ENCODE data around the gene CGGBP1. TPM values are rescaled to one million over a fixed set of nuclear protein-coding genes. Genes with fewer than 3 reads are reported as not detected.

The CGGBP1 gene
- total and polyA plus RNA-seq, 2 donors (not counting 3 experiments of a cell fraction or from before 2014, with no cell fraction given): 33.1 to 69.7 TPM

- Histone ChIP-seq H3K4me3 (replicated peaks in 1 of 3; ENCODE audit: insufficient read depth in 1 of 3, low read depth in 1 of 3, low read length in 3 of 3) (no peak overlapping the region), H3K36me3 (ENCODE audit: control insufficient read depth in 2 of 2, extremely low read depth in 1 of 2, insufficient read depth in 2 of 2, low read length in 2 of 2) (no peaks in the 10 kb centered on the region), H3K79me2 (ENCODE audit: control insufficient read depth, insufficient read depth, low read length) (no peaks in the 10 kb centered on the region), H3K27me3 (ENCODE audit: control insufficient read depth in 2 of 2, insufficient read depth in 2 of 2, low read length in 2 of 2) (no peaks in the 10 kb centered on the region), H4K20me1 (replicated peaks; ENCODE audit: control insufficient read depth, extremely low read depth, insufficient read depth, low read length) (no peaks in the 10 kb centered on the region), H3K4me2 (ENCODE audit: insufficient read depth, low read length) (no peak overlapping the region), H3K9me3 (replicated peaks; ENCODE audit: control insufficient read depth, insufficient read depth, low read length) (no peaks in the 10 kb centered on the region), H3K9me1 (replicated peaks; ENCODE audit: control insufficient read depth, extremely low read depth, insufficient read depth, low read length) (no peaks in the 10 kb centered on the region), H3K4me1 (ENCODE audit: control insufficient read depth, extremely low read depth, insufficient read depth, low read length) (peaks cover 17% of the 10 kb centered on the region), H2AFZ (ENCODE audit: low read depth, low read length) (no peak overlapping the region), H3K9ac (replicated peaks; ENCODE audit: extremely low read depth, insufficient read depth, low read length) (no peak overlapping the region), H3K27ac (ENCODE audit: insufficient read depth, low read depth, low read length) (no peak overlapping the region)
- ChIA-PET POLR2A (no interaction called here), CTCF (interaction anchor here (1.2 to 2.6 kb wide), 3 partner anchors 26 to 84 kb away, joined by 3 to 8 read pairs (median 3); no protein-coding TSS in a partner anchor)
- intact Hi-C loops (cut with micrococcal nuclease) (no loop called here), dilution Hi-C loops (cut with MboI; ENCODE audit: extremely low pct_ligation_motif_present, low sequenced_read_pairs) (no loop called here)
- FAIRE-seq: no peak
- TF ChIP-seq CTCF (IDR thresholded peaks at IDR 0.05; ENCODE audit: extremely low read depth in 1 of 2, insufficient read depth in 1 of 2, low read depth in 1 of 2, low read length in 2 of 2) (no peak), EZH2 (IDR thresholded peaks at IDR 0.05; ENCODE audit: borderline replicate concordance, low read depth, low read length, severe bottlenecking) (no peak)
- no TSS peak for BruUV-seq (replicated peaks)
- no peak for DNase-seq (ENCODE audit: low read depth, low spot score)
These were observed 29.9 kb downstream of the CGGBP1 start for GRCh38 chr3:88028876-88029275.

GRCh38 chr3:88025001-88025552 is 33.7 kb downstream of the CGGBP1 start:
- Histone ChIP-seq H3K27ac (ENCODE audit: insufficient read depth, low read depth, low read length) (no peak overlapping the region), H3K79me2 (ENCODE audit: control insufficient read depth, insufficient read depth, low read length) (no peaks in the 10 kb centered on the region), H3K4me1 (ENCODE audit: control insufficient read depth, extremely low read depth, insufficient read depth, low read length) (no peaks in the 10 kb centered on the region), H2AFZ (ENCODE audit: low read depth, low read length) (no peak overlapping the region), H3K36me3 (ENCODE audit: control insufficient read depth in 2 of 2, extremely low read depth in 1 of 2, insufficient read depth in 2 of 2, low read length in 2 of 2) (no peaks in the 10 kb centered on the region), H3K9me1 (replicated peaks; ENCODE audit: control insufficient read depth, extremely low read depth, insufficient read depth, low read length) (no peaks in the 10 kb centered on the region), H3K4me3 (replicated peaks in 1 of 3; ENCODE audit: insufficient read depth in 1 of 3, low read depth in 1 of 3, low read length in 3 of 3) (no peak overlapping the region), H3K9ac (replicated peaks; ENCODE audit: extremely low read depth, insufficient read depth, low read length) (no peak overlapping the region), H3K9me3 (replicated peaks; ENCODE audit: control insufficient read depth, insufficient read depth, low read length) (no peaks in the 10 kb centered on the region), H3K27me3 (ENCODE audit: control insufficient read depth in 2 of 2, insufficient read depth in 2 of 2, low read length in 2 of 2) (peaks cover 0 to 3% of the 10 kb centered on the region in 2 experiments), H3K4me2 (ENCODE audit: insufficient read depth, low read length) (no peak overlapping the region), H4K20me1 (replicated peaks; ENCODE audit: control insufficient read depth, extremely low read depth, insufficient read depth, low read length) (no peaks in the 10 kb centered on the region)
- ChIA-PET POLR2A (no interaction called here), CTCF (no interaction called here)
- no TSS peak for BruUV-seq (replicated peaks)
- intact Hi-C loops (cut with micrococcal nuclease) (no loop called here), dilution Hi-C loops (cut with MboI; ENCODE audit: extremely low pct_ligation_motif_present, low sequenced_read_pairs) (no loop called here)
- DNase-seq (ENCODE audit: low read depth, low spot score) (no peak), FAIRE-seq (no peak)
- TF ChIP-seq MAX (IDR thresholded peaks at IDR 0.05; ENCODE audit: insufficient read depth, insufficient read length) (no peak), GATA2 (IDR thresholded peaks at IDR 0.05; ENCODE audit: insufficient read depth, insufficient read length, low read depth, low read length) (no peak), FOS (IDR thresholded peaks at IDR 0.05; ENCODE audit: borderline replicate concordance, insufficient read depth, low read length) (no peak), EZH2 (IDR thresholded peaks at IDR 0.05; ENCODE audit: borderline replicate concordance, low read depth, low read length, severe bottlenecking) (no peak), MYC (IDR thresholded peaks at IDR 0.05; ENCODE audit: low read depth, low read length) (no peak), POLR2AphosphoS5 (IDR thresholded peaks at IDR 0.05; ENCODE audit: insufficient read depth, low read depth, low read length) (no peak), JUN (IDR thresholded peaks at IDR 0.05; ENCODE audit: borderline replicate concordance, insufficient read depth, insufficient read length, low read depth) (no peak), CTCF (IDR thresholded peaks at IDR 0.05; ENCODE audit: extremely low read depth in 1 of 2, insufficient read depth in 1 of 2, low read depth in 1 of 2, low read length in 2 of 2) (no peak), POLR2A (IDR thresholded peaks at IDR 0.05; ENCODE audit: low read depth, low read length) (no peak)

All from endothelial cell of umbilical vein (primary cell).